IPS DF 6.9 (cell line): ENCODE data around the gene MCF2L.

Experiments
- DNase-seq: peaks from one replicate; pipeline ENCODE4 v3.0.0-alpha.2; 2013; ENCODE audit warnings: low read depth, low spot score
- H3K27ac ChIP-seq: one replicate; pipeline ENCODE4 v1.5.1; 2013; ENCODE audit warnings: low read length, control low read depth
- H3K27me3 ChIP-seq: 2 replicates; pipeline ENCODE4 v1.6.1; 2013; ENCODE audit warnings: mild to moderate bottlenecking, low read length; ENCODE audit not compliant: control insufficient read depth, insufficient read depth
- H3K36me3 ChIP-seq: 2 replicates; pipeline ENCODE4 v1.6.1; 2013; ENCODE audit warnings: low read length; ENCODE audit not compliant: control insufficient read depth, insufficient read depth
- H3K4me1 ChIP-seq: 2 replicates; pipeline ENCODE4 v1.6.1; 2013; ENCODE audit warnings: low read length; ENCODE audit not compliant: control insufficient read depth, insufficient read depth
- H3K4me3 ChIP-seq: 2 replicates; pipeline ENCODE4 v1.5.1; 2013; ENCODE audit warnings: mild to moderate bottlenecking, low read length
- H3K9me3 ChIP-seq: 2 replicates; pipeline ENCODE4 v1.6.1; 2013; ENCODE audit warnings: low read length, inconsistent platforms; ENCODE audit not compliant: control insufficient read depth, insufficient read depth
- WGBS: extraction: QIAGEN DNeasy Blood & Tissue Kit; methylation state at CpG from one replicate; pipeline ENCODE4 v1.1.7; 2013; ENCODE audit warnings: mixed read lengths, missing lambda C conversion rate; ENCODE audit not compliant: insufficient read length, insufficient coverage; 5-methylcytosine and 5-hydroxymethylcytosine counted together

Gene MCF2L

DNA sequence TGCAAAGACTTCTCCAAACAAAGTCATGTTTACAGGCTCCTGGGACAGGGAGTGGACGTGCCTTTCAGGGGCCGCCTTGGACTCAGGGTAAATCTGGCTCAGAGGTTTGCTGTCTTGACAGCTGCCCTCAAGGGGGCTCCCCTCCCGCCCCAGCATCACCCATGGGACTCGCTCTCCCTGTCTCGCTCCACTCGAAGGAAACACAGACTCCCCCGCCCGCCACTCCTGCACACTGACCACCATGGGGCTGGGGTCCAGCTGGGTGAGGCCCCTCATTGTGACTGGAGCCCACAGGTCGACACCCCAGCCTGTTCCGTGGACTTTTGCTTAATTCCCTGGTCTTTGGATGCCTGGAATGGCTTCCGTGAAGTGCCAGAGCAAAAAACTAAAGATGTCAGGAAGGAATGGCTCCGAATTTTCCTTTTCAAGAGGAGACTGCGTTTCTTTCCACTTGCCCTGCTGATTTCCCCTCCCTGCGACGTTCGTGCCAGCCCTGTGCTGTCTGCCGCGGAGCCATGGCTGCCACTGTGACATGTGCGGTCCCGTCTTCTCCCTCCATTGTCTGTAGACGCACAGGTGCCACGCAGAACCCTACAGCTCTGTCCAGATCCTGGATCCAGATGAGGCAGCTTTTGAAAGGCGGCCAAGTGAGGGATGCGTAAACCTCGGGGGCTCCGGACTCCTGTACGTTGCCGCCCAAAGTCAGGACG is 48.6 kb downstream of the MCF2L start:
- no peaks in the 10 kb centered on the region for H3K27me3 ChIP-seq
- no peaks in the 10 kb centered on the region for H3K9me3 ChIP-seq
- no CpG with 5 or more reads among the region's 29 CpGs for WGBS
- H3K36me3 ChIP-seq = no peaks in the 10 kb centered on the region; the same call in 1 of the 2 replicates
- H3K4me3 ChIP-seq = no peak overlapping the region
- H3K27ac ChIP-seq = no peak overlapping the region
- DNase-seq = no peak
- peaks cover 6% of the 10 kb centered on the region for H3K4me1 ChIP-seq

DNA sequence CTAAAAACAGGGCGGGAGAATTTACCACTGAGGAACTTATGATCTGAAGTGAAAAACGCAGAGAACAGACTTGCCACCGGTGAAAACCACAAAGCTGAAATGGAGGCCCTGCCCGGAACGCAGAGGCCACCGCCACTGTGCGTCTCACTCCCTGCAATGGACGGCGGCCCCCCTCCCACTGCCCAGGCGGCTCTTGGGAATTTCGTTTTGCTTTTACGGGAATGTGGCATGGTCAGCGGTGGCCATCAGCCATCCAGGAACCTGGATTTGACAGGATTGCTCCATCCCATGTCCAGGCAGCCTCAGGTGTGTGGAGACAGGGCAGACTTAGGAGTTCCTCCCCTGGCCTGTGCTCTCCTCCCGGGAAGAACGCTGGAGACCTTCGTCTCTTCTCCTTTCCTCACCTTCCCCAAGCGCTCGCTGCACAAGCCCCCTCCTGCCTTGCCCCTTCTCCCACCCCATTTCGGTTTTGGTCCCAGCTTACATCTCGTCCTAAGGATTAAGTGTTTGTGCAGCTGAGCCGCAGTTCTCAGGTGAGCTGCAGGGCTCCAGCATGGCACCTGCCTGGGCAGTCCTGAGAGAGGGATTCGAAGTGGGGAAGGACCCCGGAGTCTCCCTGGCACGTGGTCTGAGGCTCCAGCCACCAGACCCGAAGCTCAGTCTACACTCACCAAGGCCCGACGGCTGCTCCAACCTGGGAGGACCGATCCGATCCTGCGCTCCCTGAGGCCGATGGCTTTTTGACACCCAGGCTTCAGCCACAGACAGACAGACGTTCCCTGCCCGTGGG is 49.9 kb downstream of the MCF2L start:
- no peak for DNase-seq
- no peaks in the 10 kb centered on the region; the same call in 1 of the 2 replicates for H3K36me3 ChIP-seq
- no CpG with 5 or more reads among the region's 33 CpGs for WGBS
- H3K4me3 ChIP-seq = no peak overlapping the region
- H3K9me3 ChIP-seq = no peaks in the 10 kb centered on the region
- H3K27me3 ChIP-seq = no peaks in the 10 kb centered on the region
- no peak overlapping the region for H3K27ac ChIP-seq
- H3K4me1 ChIP-seq = peaks cover 10% of the 10 kb centered on the region

DNA sequence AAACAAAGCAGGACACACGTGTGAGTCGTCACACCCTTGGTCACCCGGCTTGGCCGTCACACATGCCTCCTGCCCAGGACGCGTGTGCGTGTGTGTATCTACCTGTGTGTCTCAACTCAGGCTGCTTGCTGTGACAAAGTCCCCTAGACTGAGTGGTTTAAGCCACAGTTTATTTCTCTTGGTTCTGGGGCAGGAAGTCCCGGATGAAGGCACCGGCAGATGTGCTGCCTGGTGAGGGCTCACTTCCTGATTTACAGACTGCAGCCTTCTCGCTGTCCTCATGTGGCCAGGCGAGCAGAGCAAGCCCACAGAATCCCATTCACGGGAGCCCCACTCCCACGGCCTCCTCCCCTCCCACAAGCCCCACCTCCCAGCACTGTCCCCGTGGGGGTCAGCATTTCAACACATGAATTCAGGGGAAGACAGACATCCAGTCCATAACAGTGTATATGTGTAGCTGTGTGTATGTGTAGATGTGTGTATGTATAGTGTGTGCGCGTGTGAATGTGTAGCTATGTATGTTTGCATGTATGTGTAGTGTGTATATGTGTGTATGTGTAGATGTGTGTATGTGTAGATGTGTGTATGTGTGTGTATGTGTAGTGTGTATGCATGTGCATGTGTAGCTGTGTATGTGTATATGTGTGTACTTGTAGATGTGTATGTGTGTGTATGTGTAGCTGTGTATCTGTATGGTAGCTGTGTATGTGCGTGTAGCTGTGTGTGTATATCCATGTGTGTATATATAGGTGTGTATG is 51.5 kb downstream of the MCF2L start:
- 100% methylated on average over 2 of the region's 17 CpGs for WGBS
- no peak overlapping the region for H3K4me3 ChIP-seq
- no peaks in the 10 kb centered on the region; the same call in 1 of the 2 replicates for H3K36me3 ChIP-seq
- H3K4me1 ChIP-seq = peaks cover 10% of the 10 kb centered on the region
- no peaks in the 10 kb centered on the region for H3K27me3 ChIP-seq
- DNase-seq = no peak
- H3K9me3 ChIP-seq = no peaks in the 10 kb centered on the region
- H3K27ac ChIP-seq = no peak overlapping the region

DNA sequence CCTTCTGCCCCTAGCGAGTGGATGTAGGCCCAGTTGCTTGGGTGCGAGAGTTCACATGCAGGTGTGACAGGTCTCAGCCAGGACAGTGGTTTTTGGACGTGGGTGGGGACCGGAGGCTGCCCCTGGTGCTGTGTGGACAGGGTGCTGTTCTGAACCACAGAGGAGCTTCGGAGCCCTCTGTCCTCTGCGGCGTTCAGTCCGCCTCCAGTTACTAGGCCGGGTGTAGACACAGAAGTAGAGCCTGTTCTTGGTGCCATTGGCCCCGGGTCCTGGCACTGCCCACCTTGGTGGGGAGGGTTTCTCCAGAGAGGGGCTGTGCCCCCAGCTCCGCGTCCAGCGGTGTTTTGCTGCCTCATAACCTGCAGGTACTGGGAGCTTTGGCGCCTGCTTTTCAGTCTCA is 52.4 kb downstream of the MCF2L start:
- H3K36me3 ChIP-seq = no peaks in the 10 kb centered on the region; the same call in 1 of the 2 replicates
- DNase-seq = no peak
- H3K4me1 ChIP-seq = peaks cover 10% of the 10 kb centered on the region
- no peaks in the 10 kb centered on the region for H3K27me3 ChIP-seq
- no CpG with 5 or more reads among the region's 14 CpGs for WGBS
- no peak overlapping the region for H3K27ac ChIP-seq
- no peaks in the 10 kb centered on the region for H3K9me3 ChIP-seq
- no peak overlapping the region for H3K4me3 ChIP-seq

DNA sequence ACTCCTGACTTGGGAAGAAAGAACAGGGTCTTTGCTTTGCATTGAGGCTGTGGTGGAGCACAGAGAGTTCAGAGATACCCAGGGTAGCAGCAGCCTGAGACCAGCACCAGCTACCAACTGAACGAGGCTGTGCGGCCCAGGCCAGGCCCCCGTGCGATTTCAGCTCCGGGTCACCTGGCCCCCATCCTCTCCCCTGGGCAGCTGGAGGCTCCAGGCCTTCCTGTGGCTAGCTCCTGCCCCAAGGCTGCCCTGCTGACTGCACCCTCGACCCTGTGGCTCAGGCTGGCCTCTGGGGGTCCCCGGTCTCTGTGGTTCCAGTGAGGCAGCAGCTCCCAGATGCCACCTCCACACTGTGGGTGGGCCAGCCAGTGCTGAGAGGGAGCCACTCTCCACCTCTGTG is 52.8 kb downstream of the MCF2L start:
- H3K4me1 ChIP-seq = peaks cover 10% of the 10 kb centered on the region
- DNase-seq = no peak
- H3K36me3 ChIP-seq = no peaks in the 10 kb centered on the region; the same call in 1 of the 2 replicates
- no peaks in the 10 kb centered on the region for H3K9me3 ChIP-seq
- no peak overlapping the region for H3K4me3 ChIP-seq
- H3K27me3 ChIP-seq = no peaks in the 10 kb centered on the region
- WGBS = no CpG with 5 or more reads among the region's 7 CpGs
- H3K27ac ChIP-seq = no peak overlapping the region

DNA sequence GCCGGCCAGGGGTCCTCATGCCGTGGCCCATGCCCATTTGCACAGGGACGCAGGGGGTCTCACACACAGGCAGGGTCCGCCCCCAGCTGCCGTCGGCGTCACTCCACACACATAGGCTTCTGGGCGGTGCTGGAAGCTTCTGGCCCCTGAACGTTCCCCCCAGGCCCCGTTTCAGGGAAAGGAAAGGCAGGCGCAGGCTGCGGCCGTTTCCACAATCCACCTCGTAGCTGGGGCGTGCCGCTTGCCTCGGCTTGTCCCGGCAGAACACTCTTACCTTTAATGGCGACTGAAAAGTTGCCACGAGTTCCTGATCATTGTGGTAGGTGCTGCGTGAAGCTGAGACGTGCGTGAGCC is 53.4 kb downstream of the MCF2L start:
- Histone ChIP-seq H3K9me3 (no peaks in the 10 kb centered on the region), H3K4me3 (no peak overlapping the region), H3K36me3 (no peaks in the 10 kb centered on the region), H3K27me3 (no peaks in the 10 kb centered on the region), H3K4me1 (peaks cover 10% of the 10 kb centered on the region), H3K27ac (no peak overlapping the region)
- no CpG with 5 or more reads among the region's 23 CpGs for WGBS
- DNase-seq = no peak

DNA sequence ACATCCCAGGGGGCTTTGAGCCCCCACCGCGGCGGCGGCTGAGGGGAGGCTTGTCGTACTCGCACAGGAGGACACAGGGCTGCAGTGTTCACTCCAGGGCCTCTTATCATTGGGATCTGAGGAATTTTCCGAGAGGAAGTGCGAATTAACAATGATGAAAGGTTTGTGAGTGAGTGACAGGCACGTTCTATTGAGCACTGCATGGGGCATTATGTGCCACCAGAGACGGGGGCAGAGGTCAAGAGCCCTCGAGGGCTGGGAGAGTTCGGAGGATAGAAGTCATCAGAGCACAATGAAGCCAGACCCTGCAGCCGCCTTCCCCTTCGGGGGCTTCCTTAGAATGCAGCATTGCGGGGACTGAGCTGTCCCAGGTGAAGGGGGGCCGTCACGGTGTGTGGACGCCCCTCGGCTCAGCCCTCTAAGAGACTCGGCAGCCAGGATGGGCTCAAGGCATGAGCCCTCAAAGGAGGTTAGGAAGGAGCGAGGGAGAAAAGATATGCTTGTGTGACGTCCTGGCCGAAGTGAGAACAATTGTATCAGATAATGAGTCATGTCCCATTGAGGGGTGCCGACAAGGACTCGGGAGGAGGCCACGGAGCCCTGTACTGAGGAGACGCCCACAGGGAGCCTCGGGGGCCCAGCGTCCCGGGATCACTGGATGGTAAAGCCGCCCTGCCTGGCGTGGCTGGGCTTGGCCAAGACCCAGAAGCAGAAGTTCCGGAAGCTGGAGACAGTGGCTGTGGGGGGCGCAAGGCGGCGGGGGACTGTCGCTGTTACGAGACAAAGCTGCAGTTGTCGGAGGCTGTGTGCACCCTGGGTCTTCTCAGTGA is 53.9 kb downstream of the MCF2L start:
- Histone ChIP-seq H3K27me3 (no peaks in the 10 kb centered on the region), H3K36me3 (no peaks in the 10 kb centered on the region), H3K9me3 (no peaks in the 10 kb centered on the region), H3K27ac (no peak overlapping the region), H3K4me1 (peaks cover 10% of the 10 kb centered on the region), H3K4me3 (no peak overlapping the region)
- no CpG with 5 or more reads among the region's 39 CpGs for WGBS
- no peak for DNase-seq

DNA sequence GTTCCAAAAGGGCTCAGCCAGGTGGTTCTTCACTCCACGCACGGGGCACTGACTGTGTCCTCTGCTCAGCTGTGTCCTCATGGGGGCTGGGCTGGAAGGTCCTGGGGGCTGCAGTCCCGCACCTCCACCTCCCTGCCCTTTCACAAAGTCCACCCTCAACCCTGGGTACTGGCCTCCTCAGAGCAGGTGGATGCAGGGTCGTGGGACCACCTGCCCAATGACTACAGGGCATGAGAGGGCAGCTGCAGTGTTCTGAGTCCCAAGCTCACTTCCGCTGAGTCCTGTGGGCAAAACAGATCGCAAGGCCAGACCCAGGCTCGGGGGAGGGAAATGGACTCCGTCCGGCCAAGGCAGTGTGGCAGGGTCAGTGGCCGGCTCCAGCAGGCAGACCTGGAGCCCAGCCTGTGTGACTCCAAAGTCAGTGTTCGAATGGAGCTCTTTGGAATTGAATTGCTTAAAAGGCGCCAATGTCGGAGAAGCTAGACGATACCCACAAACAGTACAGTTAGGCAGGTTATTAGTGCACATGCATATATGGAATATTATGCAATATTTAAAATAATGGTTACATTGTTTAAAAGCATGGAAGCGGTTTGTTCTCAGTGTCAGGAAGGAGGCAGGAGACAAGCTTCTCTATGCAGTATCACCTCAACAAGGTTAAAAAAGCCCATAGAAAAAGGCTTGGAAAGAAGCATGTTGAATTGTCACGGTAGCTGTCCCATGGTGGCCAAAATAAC is 54.8 kb downstream of the MCF2L start:
- H3K27ac ChIP-seq = no peak overlapping the region

DNA sequence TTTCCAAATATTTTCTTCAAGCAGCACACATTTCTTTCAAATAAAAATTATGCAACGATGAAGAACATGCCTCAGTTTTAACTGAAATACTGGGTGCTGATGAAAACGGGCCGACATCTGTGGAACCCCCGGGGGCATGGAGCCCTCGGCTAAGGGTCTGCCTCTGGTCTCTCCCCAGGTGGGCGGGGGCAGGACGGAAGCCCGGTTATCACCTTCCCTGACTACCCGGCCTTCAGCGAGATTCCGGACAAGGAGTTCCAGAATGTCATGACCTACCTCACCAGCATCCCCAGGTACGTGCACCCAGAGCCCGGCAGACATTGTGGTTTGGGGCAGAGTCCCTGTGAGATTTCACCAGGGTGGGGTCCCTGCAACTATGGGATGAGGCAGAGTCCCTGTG is 55.5 kb downstream of the MCF2L start:
- Histone ChIP-seq H3K27me3 (no peaks in the 10 kb centered on the region), H3K9me3 (no peaks in the 10 kb centered on the region), H3K4me3 (no peak overlapping the region), H3K27ac (no peak overlapping the region), H3K36me3 (no peaks in the 10 kb centered on the region), H3K4me1 (peaks cover 10% of the 10 kb centered on the region)
- WGBS = 100% methylated on average over 1 of the region's 13 CpGs
- DNase-seq = no peak

More for the DNA sequence above, 54.8 kb downstream of the MCF2L start:
- no peak for DNase-seq
- no CpG with 5 or more reads among the region's 16 CpGs for WGBS
- no peaks in the 10 kb centered on the region for H3K36me3 ChIP-seq
- H3K27me3 ChIP-seq = no peaks in the 10 kb centered on the region
- H3K9me3 ChIP-seq = no peaks in the 10 kb centered on the region
- H3K4me3 ChIP-seq = no peak overlapping the region
- peaks cover 10% of the 10 kb centered on the region for H3K4me1 ChIP-seq
